H1 (cell line): ENCODE results near the gene HLA-DMB. TPM values are rescaled to one million over a fixed set of nuclear protein-coding genes. Genes with fewer than 3 reads are reported as not detected.

ENCODE experiments used
- CTBP2 ChIP-seq: IDR thresholded peaks from 2 replicates; pipeline ENCODE4 v1.7.0; 2011; ENCODE audit warnings: borderline replicate concordance, mild to moderate bottlenecking, moderate library complexity, mixed read lengths, low read length; ENCODE audit not compliant: insufficient read depth, insufficient read length
- CTCF ChIP-seq, 3 experiments: IDR thresholded peaks; 1 replicate in 2 of 3; 2 replicates in 1 of 3; pipeline versions ENCODE4 v1.5.1 to v1.6.1; 2011; ENCODE audit warnings: low read length in 3 of 3, mild to moderate bottlenecking in 3 of 3, inconsistent platforms in 2 of 3, low read depth in 1 of 3, moderate library complexity in 1 of 3; ENCODE audit not compliant: insufficient read depth in 1 of 3; ENCODE audit errors: control extremely low read depth in 1 of 3
- GTF2F1 ChIP-seq: IDR thresholded peaks from 2 replicates; pipeline ENCODE4 v1.6.1; 2012; ENCODE audit warnings: low read depth, low read length, improper control_type of control experiment, borderline replicate concordance
- PHF8 ChIP-seq: fragments of 200-600 bp; sonication (generic); conservative IDR thresholded peaks from 2 replicates; pipeline ENCODE4 v1.7.1; 2012; ENCODE audit warnings: low read depth, mild to moderate bottlenecking, inconsistent platforms, low read length, moderate library complexity
- POU5F1 ChIP-seq: IDR thresholded peaks from 2 replicates; pipeline ENCODE4 v1.6.1; 2011; ENCODE audit warnings: low read depth, mild to moderate bottlenecking, low read length, moderate library complexity
- RBBP5 ChIP-seq: IDR thresholded peaks from 2 replicates; pipeline ENCODE4 v1.7.1; 2012; ENCODE audit warnings: low read depth, mild to moderate bottlenecking, inconsistent platforms, low read length, moderate library complexity, borderline replicate concordance
- RFX5 ChIP-seq: IDR thresholded peaks from 2 replicates; pipeline ENCODE4 v1.6.1; 2011; ENCODE audit warnings: low read depth, low read length, improper control_type of control experiment, borderline replicate concordance
- SIN3A ChIP-seq, 2 experiments: IDR thresholded peaks in 1 of 2; conservative IDR thresholded peaks in 1 of 2; 2 replicates each; pipeline ENCODE4 v1.6.1; 2011 to 2012; ENCODE audit warnings: low read length in 2 of 2, improper control_type of control experiment in 1 of 2, low read depth in 1 of 2, mild to moderate bottlenecking in 1 of 2
- SRF ChIP-seq: IDR thresholded peaks from 2 replicates; pipeline ENCODE4 v1.6.1; 2011; ENCODE audit warnings: mild to moderate bottlenecking, low read depth, low read length, moderate library complexity
- TAF1 ChIP-seq: IDR thresholded peaks from 2 replicates; pipeline ENCODE4 v1.6.1; 2011; ENCODE audit warnings: mild to moderate bottlenecking, low read depth, low read length
- TBP ChIP-seq: IDR thresholded peaks from 2 replicates; pipeline ENCODE4 v1.6.1; 2011; ENCODE audit warnings: low read depth, low read length, improper control_type of control experiment
- TEAD4 ChIP-seq: IDR thresholded peaks from 2 replicates; pipeline ENCODE4 v1.6.1; 2012; ENCODE audit warnings: low read depth, low read length, inconsistent platforms, mixed read lengths
- polyA plus RNA-seq, 7 experiments: library from polyadenylated mRNA; depleted of rRNA in 3 of 7; stranded (reverse) in 5 of 7; unstranded in 2 of 7; fragments of >200 nt in 5 of 7; fragments of 200-250 nt in 2 of 7; gene quantifications; 1 replicate in 5 of 7; 2 replicates in 1 of 7; 4 replicates in 1 of 7; pipeline versions ENCODE4 v1.2.1 to v1.2.3, GENCODE V29; 2011 to 2013; ENCODE audit warnings: missing spikeins in 2 of 7, mixed read lengths in 2 of 7
- total RNA-seq: library from RNA; stranded (reverse); fragmentation: NEBNext Ultra II Directional; extraction: Animal tissue kit (Norgen Biotek cat#: 25700); gene quantifications from 2 replicates; pipeline ENCODE4 v1.2.1, GENCODE V29; 2021

HLA-DMB gene
- total and polyA plus RNA-seq, 2 of the 8 experiments (the other 6 are each of a cell fraction or from before 2014, with no cell fraction given), result 2.7 to 4.7 TPM

- no peak for TF ChIP-seq SIN3A (conservative IDR thresholded peaks at IDR 0.05 in 1 of 2, IDR thresholded peaks at IDR 0.05 in 1 of 2; ENCODE audit: low read depth in 1 of 2, low read length in 2 of 2)
- no peak for TF ChIP-seq SRF
- no peak for TF ChIP-seq CTBP2
- peak; percentile 60 to 92 (median 91) for TF ChIP-seq CTCF (IDR thresholded peaks at IDR 0.05; ENCODE audit: control extremely low read depth in 1 of 3, insufficient read depth in 1 of 3, low read depth in 1 of 3, low read length in 3 of 3)
- no peak for TF ChIP-seq POU5F1
- TF ChIP-seq TEAD4, result peak; percentile 58; the same call in 1 of the 2 replicates
- TF ChIP-seq RBBP5, result no peak
- TF ChIP-seq GTF2F1, result no peak
- peak; percentile 62 for TF ChIP-seq RFX5
- no peak for TF ChIP-seq TAF1
- TF ChIP-seq TBP, result no peak
- no peak for TF ChIP-seq PHF8
Observed at GRCh38 chr6:32947552-32948465, 7.0 kb upstream of the HLA-DMB start (continued).
